Measurements from ENCODE around the gene NOC2L.
A peak's percentile ranks its signal among the peaks of the same experiment; 100 is the strongest.
"Not testable (repeated sequence)": the region's sequence is repeated elsewhere in the genome, so short reads cannot be mapped to it uniquely, and the experiment has no call there.

NOC2L gene

DNA sequence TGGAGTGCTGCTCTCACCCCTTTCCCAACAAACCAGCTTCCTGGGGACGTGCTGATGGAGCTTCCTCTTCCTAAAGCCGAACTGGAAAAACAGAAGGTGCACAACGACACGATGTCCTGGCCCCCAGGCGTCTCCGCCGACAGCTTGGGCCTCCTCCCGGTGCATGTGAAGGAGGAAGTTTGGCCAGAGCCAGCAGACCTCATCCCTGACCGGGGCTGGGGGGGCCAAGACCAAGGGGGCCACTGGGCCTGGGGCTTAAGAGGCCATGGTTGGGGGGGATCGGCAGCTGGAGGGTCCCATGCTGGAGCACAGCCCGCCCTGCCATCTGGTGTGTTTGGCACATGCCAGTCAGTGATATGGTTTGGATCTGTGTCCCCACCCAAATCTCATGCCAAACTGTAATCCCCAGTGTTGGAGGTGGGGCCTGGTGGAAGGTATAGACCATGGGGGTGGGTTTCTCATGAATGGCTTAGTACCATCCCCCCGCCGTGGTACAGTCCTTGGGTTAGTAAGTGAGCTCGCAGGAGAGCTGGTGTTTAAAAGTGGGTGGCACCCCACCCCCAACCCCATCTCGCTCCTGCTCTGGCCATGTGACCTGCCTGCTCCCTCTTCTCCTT is 34.4 kb upstream of the NOC2L start:
- no peak for DNase-seq

DNA sequence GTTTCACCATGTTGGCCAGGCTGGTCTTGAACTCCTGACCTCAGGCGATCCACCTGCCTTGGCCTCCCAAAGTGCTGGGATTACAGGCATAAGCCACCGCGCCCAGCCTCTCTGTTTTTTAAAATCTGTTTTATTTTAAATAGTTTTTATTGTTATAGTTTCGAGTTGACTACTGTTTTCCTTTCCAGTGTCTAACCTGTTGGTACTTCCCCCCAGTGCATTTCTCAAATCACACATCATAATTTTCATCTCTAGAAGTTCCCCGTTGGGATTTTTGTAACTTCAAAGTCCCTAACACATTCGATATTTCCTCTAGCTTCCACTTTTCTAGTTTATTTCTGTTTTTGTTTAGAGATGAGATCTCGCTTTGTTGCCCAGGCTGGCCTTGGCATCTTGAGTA is 33.3 kb upstream of the NOC2L start:
- DNase-seq = no peak

GRCh38 chr1:991895-992294 is 32.8 kb upstream of the NOC2L start:
- DNase-seq = no peak

- DNase-seq = not testable (repeated sequence)
Observed at GRCh38 chr1:991275-991674, 32.2 kb upstream of the NOC2L start.

DNA sequence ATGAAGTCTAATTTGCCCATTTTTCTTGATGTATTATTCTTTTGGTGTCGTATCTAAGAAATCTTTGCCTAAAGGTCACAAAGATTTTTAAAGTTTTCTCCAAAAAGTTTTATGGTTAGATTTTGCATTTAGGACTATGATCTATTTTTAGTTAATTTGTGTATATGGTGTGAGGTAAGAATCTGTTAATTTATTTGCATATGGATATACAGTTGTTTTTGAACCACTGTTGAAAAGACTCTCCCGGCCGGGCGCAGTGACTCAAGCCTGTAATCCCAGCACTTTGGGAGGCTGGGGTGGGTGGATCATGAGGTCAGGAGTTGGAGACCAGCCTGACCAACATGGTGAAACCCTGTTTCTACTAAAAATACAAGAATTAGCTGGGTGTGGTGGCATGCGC is 29.0 kb upstream of the NOC2L start:
- DNase-seq = not testable (repeated sequence)

GRCh38 chr1:985126-985525 is 26.1 kb upstream of the NOC2L start:
- no peak for DNase-seq

DNA sequence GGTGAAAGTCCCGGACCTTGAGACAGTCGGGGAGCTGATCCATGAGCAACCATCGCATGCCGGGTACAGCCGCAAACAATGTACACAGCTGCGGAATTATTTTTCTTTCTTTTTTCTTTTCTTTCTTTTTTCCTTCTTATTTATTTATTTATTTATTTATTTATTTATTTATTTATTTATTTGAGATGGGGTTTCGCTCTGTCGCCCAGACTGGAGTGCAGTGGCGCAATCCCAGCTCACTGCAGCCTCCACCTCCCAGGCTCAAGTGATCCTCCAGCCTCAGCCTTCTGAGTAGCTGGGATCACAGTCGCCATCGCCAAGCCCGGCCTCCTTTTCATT is 25.4 kb upstream of the NOC2L start:
- DNase-seq = no peak

GRCh38 chr1:983798-984475 is 24.9 kb upstream of the NOC2L start:
- peak; percentile 22 for DNase-seq

DNA sequence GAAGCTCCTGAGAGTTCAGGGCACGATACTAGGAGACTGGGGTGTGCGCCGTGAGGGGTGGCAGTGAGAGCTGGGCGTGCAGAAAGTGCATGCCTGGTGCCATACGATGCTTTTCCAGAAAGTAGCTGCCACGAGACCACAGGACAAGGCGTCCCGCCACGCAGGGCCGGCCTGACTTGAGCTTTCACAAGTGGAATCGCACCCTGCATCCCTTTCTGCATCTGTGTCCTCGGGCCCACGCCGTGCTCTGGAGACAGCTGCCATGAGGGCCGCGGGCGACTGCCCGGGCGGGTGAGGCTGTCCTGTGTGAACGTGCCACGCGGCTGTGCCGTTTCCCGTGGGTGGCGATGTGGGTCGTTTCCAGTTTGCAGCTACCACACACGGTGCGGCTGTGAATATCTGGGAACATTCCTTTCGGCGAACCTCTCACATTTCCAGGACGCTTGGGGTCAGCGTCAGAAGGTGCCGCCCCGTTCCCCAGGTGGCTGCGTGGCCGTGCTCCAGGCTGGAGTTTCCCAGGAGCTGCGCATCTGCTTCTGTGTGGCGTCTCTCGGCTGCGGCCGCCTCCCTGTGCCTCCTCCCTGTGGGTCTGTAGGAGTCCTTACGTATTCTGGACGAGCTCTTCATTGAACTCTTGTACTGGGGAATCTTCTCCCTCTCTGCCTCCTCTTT is 23.8 kb upstream of the NOC2L start:
- DNase-seq = no peak

GRCh38 chr1:981955-982558 is 23.0 kb upstream of the NOC2L start, which contains the start of gene PERM1:
TSS of gene PERM1 (minus strand) at chr1:982093. CDS start at chr1:981029, 1,064 bp downstream.
- DNase-seq = no peak

GRCh38 chr1:981491-981954 is 22.5 kb upstream of the NOC2L start:
- no peak for DNase-seq

DNA sequence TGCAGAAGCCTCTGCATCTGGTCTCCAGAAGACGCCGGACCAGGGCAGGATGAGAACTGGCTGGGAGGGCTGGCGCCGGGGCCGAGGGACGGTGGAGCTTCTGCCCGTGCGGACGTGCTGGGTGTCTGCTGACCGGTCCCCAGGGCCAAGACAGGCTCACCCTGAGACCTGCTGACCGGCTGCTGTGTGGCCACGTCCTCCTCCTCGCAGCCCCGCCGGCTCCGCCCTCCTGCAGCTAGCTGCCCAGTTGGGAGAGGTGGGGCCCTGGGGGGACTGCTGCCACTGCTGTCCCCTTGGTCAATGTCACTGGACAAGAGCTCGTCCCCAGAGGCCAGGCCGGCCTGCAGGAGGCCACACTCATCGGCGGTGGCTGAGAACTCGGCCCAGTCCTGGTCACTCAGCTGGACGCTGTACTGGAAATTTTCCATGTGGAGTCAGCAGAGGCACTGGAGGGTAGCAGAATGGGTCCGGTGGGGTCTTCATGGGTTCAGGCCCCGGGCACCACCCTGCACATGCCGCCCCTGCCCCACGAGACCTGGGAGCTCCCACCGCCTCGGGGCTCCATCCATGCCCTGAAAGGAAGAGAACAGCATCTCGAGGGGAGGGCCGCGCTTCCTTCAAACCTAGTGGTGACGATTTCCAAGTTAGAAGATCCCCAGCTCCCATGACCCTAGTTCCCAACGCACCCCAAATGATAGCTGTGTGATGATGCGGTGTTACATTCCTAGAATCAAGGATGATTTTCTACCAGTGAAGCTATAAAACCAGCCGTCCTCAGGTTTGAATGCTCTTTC is 21.7 kb upstream of the NOC2L start:
- no peak for DNase-seq

GRCh38 chr1:980137-980571 is 21.1 kb upstream of the NOC2L start:
- no peak for DNase-seq

DNA sequence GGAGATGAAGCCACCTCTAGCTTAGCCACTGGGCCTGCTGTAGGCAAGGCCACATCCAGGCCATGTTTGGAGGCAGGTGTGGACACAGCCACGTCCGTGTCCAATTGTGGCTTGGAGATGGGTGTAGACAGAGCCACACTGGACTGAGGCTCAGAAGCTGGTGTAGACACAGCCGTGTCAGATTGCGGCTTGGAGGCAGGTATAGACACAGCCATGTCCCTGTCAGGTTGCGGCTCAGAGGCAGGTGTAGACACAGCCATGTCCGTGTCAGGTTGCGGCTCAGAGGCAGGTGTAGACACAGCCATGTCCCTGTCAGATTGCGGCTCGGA is 20.7 kb upstream of the NOC2L start:
- DNase-seq = no peak

- no peak for DNase-seq
Observed at GRCh38 chr1:978835-979743, 20.0 kb upstream of the NOC2L start.

DNA sequence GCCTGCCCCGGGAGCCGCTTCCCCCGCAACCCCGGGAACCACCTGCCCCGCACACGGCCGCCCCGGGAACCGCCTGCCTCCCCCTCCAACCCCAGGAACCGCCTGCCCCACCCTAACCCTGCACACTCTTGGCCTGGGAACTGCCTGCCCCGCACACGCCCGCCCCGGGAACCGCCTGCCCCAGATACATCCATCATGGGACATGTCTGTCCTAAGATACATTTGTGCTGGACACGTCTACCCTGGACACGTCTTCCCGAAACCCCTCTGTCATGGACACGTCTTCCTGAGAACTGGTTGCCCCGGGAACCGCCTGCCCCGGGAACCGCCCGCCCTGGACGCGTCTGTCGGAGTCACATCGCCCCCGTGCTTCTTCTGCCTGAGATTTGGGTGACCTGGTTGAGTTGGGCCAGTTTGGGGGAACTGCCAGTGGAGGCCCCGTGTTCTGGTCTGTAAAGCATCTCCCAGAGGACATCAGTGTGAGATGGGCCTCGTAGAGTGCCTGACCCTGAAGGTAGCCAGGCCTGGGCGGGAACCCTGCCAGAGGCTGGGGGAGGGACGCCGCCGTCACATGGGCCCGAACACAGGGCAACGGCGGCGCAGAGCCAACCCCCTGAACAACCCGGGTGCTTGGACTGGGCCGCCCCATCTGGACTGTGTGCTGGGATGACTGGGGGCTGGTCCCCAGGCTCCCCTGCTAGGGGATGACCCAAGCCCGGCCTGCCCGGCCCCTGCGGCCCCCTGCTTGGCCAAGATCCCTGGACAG is 19.2 kb upstream of the NOC2L start:
- DNase-seq = no peak

- not testable (repeated sequence) for DNase-seq
Observed at GRCh38 chr1:976791-977190, 17.7 kb upstream of the NOC2L start.

GRCh38 chr1:975896-976683 is 17.0 kb upstream of the NOC2L start:
- peak; percentile 66 for DNase-seq

GRCh38 chr1:975365-975764 is 16.3 kb upstream of the NOC2L start:
- no peak for DNase-seq

GRCh38 chr1:974687-975328 is 15.8 kb upstream of the NOC2L start:
- DNase-seq = no peak

Measured in DMS79 treated with DMSO at 0.1 percent for 48 hours (cell line).